WERI-Rb-1 (cell line): ENCODE measurements around the gene PRSS56.

Experiments
- DNase-seq: peaks from one replicate; pipeline ENCODE4 v3.0.0-alpha.2; 2020
- H3K27ac ChIP-seq: fragments of 250-450 bp; sonication (Bioruptor Pico); 2 replicates; pipeline ENCODE4 v1.5.1; 2020; ENCODE audit warnings: mild to moderate bottlenecking, moderate library complexity
- H3K27me3 ChIP-seq: fragments of 250-450 bp; sonication (Bioruptor Pico); 2 replicates; pipeline ENCODE4 v1.5.1; 2021; ENCODE audit warnings: mild to moderate bottlenecking, low read depth, moderate library complexity; ENCODE audit not compliant: insufficient read depth, severe bottlenecking
- H3K36me3 ChIP-seq: fragments of 250-450 bp; sonication (Bioruptor Pico); 2 replicates; pipeline ENCODE4 v1.5.1; 2020; ENCODE audit warnings: mild to moderate bottlenecking, moderate library complexity
- H3K4me3 ChIP-seq: 2 replicates; pipeline ENCODE4 v1.5.1; 2011; ENCODE audit warnings: low read depth, mild to moderate bottlenecking, control low read depth, low read length
- H3K9me3 ChIP-seq: fragments of 250-450 bp; sonication (Bioruptor Pico); 2 replicates; pipeline ENCODE4 v1.5.1; 2021; ENCODE audit warnings: mild to moderate bottlenecking, moderate library complexity; ENCODE audit not compliant: severe bottlenecking
- CTCF ChIP-seq: IDR thresholded peaks from 2 replicates; pipeline ENCODE4 v1.5.1; 2011; ENCODE audit warnings: low read depth, mild to moderate bottlenecking, control low read depth, inconsistent platforms, low read length

The PRSS56 gene

GRCh38 chr2:232493701-232494474 lies 26.3 kb upstream of the PRSS56 start:
- TF ChIP-seq CTCF = no peak
- H3K36me3 ChIP-seq = no peaks in the 10 kb centered on the region
- no peaks in the 10 kb centered on the region for H3K27me3 ChIP-seq
- H3K9me3 ChIP-seq = no peaks in the 10 kb centered on the region
- no peak overlapping the region for H3K27ac ChIP-seq
- DNase-seq = no peak
- H3K4me3 ChIP-seq = no peak overlapping the region

GRCh38 chr2:232494542-232494941 lies 25.6 kb upstream of the PRSS56 start:
- H3K9me3 ChIP-seq = no peaks in the 10 kb centered on the region
- H3K36me3 ChIP-seq = no peaks in the 10 kb centered on the region
- TF ChIP-seq CTCF = no peak
- H3K27ac ChIP-seq = no peak overlapping the region
- no peak overlapping the region for H3K4me3 ChIP-seq
- no peaks in the 10 kb centered on the region for H3K27me3 ChIP-seq
- no peak for DNase-seq

GRCh38 chr2:232495292-232495691 lies 24.9 kb upstream of the PRSS56 start:
- Histone ChIP-seq H3K36me3 (no peaks in the 10 kb centered on the region), H3K9me3 (no peaks in the 10 kb centered on the region), H3K27me3 (no peaks in the 10 kb centered on the region), H3K27ac (no peak overlapping the region), H3K4me3 (no peak overlapping the region)
- no peak for DNase-seq
- TF ChIP-seq CTCF = no peak

- no peak for TF ChIP-seq CTCF
- Histone ChIP-seq H3K27ac (no peak overlapping the region), H3K9me3 (no peaks in the 10 kb centered on the region), H3K36me3 (no peaks in the 10 kb centered on the region), H3K4me3 (no peak overlapping the region), H3K27me3 (no peaks in the 10 kb centered on the region)
- DNase-seq = no peak
These were observed 23.5 kb upstream of the PRSS56 start for GRCh38 chr2:232496501-232497270.

GRCh38 chr2:232497348-232497747 lies 22.8 kb upstream of the PRSS56 start:
- no peaks in the 10 kb centered on the region for H3K36me3 ChIP-seq
- H3K27me3 ChIP-seq = no peaks in the 10 kb centered on the region
- no peak overlapping the region for H3K4me3 ChIP-seq
- no peak overlapping the region for H3K27ac ChIP-seq
- no peaks in the 10 kb centered on the region for H3K9me3 ChIP-seq
- DNase-seq = no peak
- TF ChIP-seq CTCF = no peak
